HepG2 (cell line): ENCODE measurements around the gene KBTBD13. TPM values are rescaled to one million over a fixed set of nuclear protein-coding genes. Genes with fewer than 3 reads are reported as not detected.

Experiments
- ETS1 ChIP-seq: sonication (generic); formaldehyde crosslinking; IDR thresholded peaks from 2 replicates; pipeline ENCODE4 v1.4.0; 2020; ENCODE audit warnings: missing genetic modification reagents
- FOXK1 ChIP-seq: sonication (generic); formaldehyde crosslinking; IDR thresholded peaks from 2 replicates; pipeline ENCODE4 v1.4.0; 2020; ENCODE audit warnings: low read depth, missing genetic modification reagents, borderline replicate concordance
- KDM3A ChIP-seq: IDR thresholded peaks from 2 replicates; pipeline ENCODE4 v1.6.1; 2018; ENCODE audit warnings: low read depth, missing compliant biosample characterization
- POLR2AphosphoS2 ChIP-seq: IDR thresholded peaks from 2 replicates; pipeline ENCODE4 v1.6.1; 2011; ENCODE audit warnings: low read depth, low read length, improper control_type of control experiment
- PRDM15 ChIP-seq: sonication (generic); formaldehyde crosslinking; IDR thresholded peaks from 2 replicates; pipeline ENCODE4 v1.4.0; 2020; ENCODE audit warnings: missing genetic modification reagents
- REST ChIP-seq, 2 experiments: IDR thresholded peaks; 2 replicates each; pipeline ENCODE4 v1.6.1; 2011 to 2012; ENCODE audit warnings: low read length in 2 of 2, borderline replicate concordance in 1 of 2, low read depth in 1 of 2, mild to moderate bottlenecking in 1 of 2, moderate library complexity in 1 of 2
- SMC3 ChIP-seq: IDR thresholded peaks from 2 replicates; pipeline ENCODE4 v1.6.1; 2011; ENCODE audit warnings: low read length, improper control_type of control experiment
- ZNF142 ChIP-seq: sonication (generic); formaldehyde crosslinking; IDR thresholded peaks from 2 replicates; pipeline ENCODE4 v1.4.0; 2020; ENCODE audit warnings: missing genetic modification reagents
- ZNF331 ChIP-seq: sonication (generic); formaldehyde crosslinking; IDR thresholded peaks from 2 replicates; pipeline ENCODE4 v1.4.0; 2020; ENCODE audit warnings: missing genetic modification reagents
- ZNF513 ChIP-seq: sonication (generic); formaldehyde crosslinking; conservative IDR thresholded peaks from 2 replicates; pipeline ENCODE4 v1.5.0; 2020; ENCODE audit warnings: missing genetic modification reagents
- ZSCAN9 ChIP-seq: IDR thresholded peaks from 2 replicates; pipeline ENCODE4 v1.6.1; 2016; ENCODE audit warnings: borderline replicate concordance
- polyA plus RNA-seq, 8 experiments: library from polyadenylated mRNA; depleted of rRNA in 3 of 8; stranded (reverse) in 7 of 8; unstranded in 1 of 8; fragments of >200 nt; fragmentation: Illumina TruSeq in 4 of 8; extraction: Trizol in 4 of 8; gene quantifications; 2 replicates each; pipeline versions ENCODE4 v1.2.1 to v1.2.3, GENCODE V29; 2011 to 2016; ENCODE audit warnings: low read depth in 4 of 8, missing spikeins in 1 of 8, mixed read lengths in 1 of 8; ENCODE audit not compliant: insufficient read depth in 1 of 8
- total RNA-seq, 5 experiments: library from RNA; depleted of rRNA; stranded (reverse); fragments of >200 nt; fragmentation: Illumina TruSeq; extraction: Trizol; gene quantifications; 2 replicates each; pipeline ENCODE4 v1.2.3, GENCODE V29; 2016; ENCODE audit warnings: low read depth in 1 of 5

The KBTBD13 gene
- total and polyA plus RNA-seq, 2 of the 13 experiments (the other 11 are each of a cell fraction or from before 2014, with no cell fraction given) = not detected

- TF ChIP-seq FOXK1 (CRISPR knock-in tag) = peak; percentile 69; the same call in 1 of the 2 replicates
- TF ChIP-seq KDM3A (CRISPR knock-in tag) = peak; percentile 77; the same call in 1 of the 2 replicates
- peak; percentile 31; the same call in 1 of the 2 replicates for TF ChIP-seq ZSCAN9 (CRISPR knock-in tag)
- peak; percentile 91; the same call in 1 of the 2 replicates for TF ChIP-seq ZNF331
- peak; percentile 47; the same call in 1 of the 2 replicates for TF ChIP-seq ZNF142
- TF ChIP-seq ZNF513 (CRISPR knock-in tag) = no peak
- TF ChIP-seq PRDM15 (CRISPR knock-in tag) = peak; percentile 62; the same call in 1 of the 2 replicates
- TF ChIP-seq POLR2AphosphoS2 = no peak
- peak; percentile 33; the same call in 1 of the 2 replicates for TF ChIP-seq SMC3
- TF ChIP-seq REST (IDR thresholded peaks at IDR 0.05; ENCODE audit: borderline replicate concordance in 1 of 2, low read depth in 1 of 2, low read length in 2 of 2) = no peak
- no peak for TF ChIP-seq ETS1
Measured at GRCh38 chr15:65044724-65045481, 31.6 kb upstream of the KBTBD13 start, which contains the start of gene SLC51B (continued).
